Activated naive CD4-positive, alpha-beta T cell treated with Interleukin-2 at 50 U/mL for 16 hours (primary cell): ENCODE results near the gene FREY1.

Experiments
- DNase-seq: peaks from one replicate; pipeline ENCODE4 v3.0.0-alpha.2; 2020

The FREY1 gene, protein sequence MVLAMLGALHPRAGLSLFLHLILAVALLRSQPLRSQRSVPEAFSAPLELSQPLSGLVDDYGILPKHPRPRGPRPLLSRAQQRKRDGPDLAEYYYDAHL

DNA sequence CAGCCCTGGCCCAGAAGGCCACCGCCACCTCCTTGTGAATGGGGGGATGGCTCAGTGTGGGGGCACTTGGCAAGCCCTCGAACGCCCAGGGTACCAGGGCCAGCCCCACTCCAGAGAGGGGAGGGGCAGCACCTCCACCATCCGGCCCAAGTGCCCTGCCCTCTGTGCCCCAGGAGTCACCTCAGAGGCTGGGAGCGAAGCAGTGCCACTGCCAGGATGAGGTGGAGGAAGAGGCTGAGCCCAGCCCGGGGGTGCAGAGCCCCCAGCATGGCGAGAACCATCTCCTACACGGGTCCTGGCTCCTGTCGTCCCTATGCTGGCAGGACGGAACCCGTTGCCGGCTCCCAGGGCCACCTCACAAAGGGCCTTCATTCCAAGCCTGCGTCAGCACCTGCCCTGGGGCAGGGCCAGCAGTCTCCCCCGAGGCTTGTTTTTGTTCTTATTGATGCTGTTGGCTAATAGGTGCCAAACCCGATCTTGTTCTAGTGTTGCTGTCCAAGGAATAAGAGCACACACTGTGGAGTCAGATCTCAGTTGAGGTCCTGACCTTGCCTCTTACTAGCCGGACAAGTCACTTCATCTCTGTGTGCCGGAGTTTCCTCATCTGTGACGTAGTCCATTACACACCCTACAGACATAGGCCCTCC is at the start of gene FREY1:
TSS of gene FREY1 (minus strand) at position 307 of the 647 bp plus-strand sequence. CDS start at position 281, 26 bp downstream.
- DNase-seq = no peak

DNA sequence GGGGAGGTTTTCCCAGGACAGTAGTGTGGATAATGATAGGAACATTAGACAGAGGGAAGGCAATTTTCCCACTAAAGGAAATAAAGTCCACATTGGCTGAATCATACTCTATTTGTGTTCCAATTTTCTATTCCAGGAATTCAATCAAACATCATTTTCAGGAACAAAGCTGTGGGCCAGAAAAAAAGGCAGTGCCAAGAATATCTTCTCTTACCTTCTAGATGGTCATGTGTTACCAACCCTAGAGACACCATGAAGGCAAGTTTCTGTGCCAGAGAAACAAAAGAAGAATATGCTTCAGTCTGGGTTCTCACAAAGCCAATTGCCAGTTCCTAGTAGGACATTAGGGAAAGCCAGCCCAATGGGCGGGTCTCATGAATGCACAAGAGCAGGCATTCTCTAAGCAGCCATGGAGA is 42.9 kb upstream of the FREY1 start:
- DNase-seq = no peak

DNA sequence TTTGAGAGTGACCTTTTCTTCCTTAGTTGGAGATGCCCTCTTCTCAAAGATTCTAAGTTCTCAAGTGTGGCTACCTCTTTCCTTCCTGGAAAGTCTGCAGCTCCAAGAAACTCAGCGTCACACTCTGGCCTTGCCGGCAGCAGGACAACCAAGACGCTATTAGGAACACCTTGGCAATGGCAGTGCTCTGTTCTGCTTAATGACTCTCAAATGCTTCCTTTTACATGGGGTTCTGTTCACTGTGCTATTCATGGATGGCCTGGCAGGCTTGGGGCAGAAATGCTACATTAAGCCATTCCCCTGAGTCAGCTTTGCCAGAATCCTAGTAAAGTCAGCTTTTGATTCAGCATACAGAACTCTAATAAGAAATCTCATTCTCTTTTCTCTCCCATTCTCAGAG is 41.3 kb upstream of the FREY1 start:
- no peak for DNase-seq

DNA sequence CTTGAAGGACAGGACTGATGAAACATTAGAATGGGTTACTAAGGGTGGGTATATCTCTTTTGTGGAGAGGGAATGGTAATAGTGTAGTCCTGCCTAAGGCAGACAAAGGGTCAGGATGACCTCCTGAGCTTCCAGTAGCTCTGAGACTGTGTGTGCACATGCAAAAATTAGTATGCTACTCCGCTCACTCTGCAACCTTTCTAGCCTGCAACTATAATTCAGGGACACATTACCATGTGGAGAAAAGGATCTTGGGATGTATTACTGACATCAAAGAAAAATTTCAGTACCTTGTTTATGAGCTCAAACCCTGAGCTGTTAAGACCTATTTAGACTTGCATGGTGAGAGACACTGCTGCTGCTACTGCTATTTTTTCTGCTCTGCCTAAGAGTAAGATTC is 40.8 kb upstream of the FREY1 start:
- DNase-seq = no peak

DNA sequence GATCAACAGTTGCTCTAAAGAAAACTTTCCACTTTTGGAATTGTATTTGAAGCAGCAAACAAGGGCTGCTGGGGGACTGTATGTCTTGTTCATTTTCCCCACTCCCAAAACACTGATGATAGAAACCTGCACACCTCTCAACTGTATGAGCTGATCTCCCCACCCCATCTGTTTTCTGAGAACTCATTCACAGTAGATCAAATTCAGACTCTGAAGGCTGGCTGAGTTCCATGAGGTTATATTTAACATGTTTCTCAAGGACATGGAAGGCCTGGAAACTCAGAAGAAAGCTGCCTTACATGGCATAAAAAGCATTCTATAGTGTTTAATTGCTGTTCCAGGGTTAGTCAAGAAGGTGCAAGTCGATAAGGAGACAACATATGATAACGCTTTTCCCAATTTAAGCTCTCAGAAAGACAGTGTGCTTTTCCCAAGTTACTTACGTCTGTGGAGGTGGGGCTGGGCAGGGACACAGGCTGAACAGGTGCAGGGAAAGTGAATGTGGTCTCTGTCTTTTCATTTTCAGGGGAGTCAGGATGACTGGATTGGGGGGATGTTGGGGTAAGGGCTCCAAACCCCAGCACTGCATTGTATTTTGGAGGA is 38.4 kb upstream of the FREY1 start:
- DNase-seq = no peak

DNA sequence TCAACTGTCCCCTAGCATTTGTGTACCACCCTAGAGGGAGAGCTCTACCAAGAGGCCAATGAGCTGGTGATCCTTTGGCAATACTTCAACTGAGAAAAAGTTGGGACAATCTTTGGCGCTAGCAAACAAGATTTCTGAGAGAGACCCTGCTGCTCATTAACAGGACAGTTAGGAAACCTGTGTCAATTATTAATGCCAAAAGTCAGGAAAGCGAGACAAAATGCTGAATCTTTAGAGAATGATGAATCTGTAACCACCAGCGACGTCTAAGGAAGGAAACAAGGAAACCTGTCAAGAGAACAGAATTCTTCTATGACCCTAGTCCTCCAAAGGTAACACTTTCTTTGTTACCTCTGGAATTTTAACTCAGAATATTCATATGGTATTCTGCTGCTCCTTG is 35.3 kb upstream of the FREY1 start:
- DNase-seq = no peak

DNA sequence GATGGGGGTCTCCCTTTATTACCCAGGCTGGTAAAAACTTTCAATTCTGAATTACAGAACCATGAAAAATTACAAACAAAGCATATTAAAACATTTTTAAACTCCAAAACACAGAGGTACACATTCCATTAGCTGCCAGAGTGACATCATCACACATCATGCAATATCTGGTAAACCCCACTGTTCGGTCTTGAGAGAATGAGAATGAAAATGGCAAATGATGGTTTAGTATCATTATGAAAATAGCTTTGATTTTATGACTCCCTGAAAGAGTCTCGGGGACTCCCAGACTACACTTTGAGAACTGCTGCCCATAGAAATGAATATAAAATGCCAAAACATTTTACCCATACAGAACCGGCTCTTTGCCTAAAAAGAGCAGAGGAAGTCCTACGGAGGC is 34.2 kb upstream of the FREY1 start:
- no peak for DNase-seq

DNA sequence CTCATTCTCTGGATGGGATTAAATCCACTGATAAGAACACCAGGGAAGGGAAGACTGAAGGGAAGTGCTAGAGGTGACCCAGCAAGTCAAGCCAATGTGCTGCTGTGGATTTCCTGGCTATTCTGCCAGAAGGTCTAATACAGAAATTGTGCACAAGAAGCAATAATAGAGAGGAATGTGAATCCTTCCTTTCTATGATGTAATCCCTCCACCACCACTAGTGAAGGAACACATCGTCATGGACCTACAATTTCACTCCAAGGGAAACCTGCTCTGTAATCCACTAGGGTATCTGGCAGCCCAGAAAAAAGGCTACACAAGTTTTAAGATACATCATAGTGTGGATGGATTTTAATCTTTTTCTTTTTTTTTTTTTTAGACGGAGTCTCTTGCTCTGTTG is 32.8 kb upstream of the FREY1 start:
- no peak for DNase-seq

DNA sequence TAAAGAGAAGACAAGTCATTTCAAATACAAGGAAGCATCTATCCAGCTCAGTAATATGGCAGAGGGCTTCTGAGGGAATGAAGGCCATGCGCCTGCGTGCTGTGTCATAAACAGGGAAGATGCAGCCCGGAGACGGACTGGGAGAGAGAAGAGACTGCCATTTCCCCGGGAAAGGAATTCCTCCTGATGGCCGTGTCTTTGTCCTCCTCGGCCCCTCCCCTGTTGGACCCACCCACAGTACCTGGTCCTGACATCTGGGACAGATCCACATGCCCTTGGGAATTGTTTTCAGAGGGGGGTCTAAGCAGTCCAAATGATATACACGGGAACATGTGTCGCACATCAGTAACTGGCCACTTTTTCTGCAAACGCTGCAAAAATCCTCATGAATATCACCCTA is 30.8 kb upstream of the FREY1 start:
- no peak for DNase-seq

DNA sequence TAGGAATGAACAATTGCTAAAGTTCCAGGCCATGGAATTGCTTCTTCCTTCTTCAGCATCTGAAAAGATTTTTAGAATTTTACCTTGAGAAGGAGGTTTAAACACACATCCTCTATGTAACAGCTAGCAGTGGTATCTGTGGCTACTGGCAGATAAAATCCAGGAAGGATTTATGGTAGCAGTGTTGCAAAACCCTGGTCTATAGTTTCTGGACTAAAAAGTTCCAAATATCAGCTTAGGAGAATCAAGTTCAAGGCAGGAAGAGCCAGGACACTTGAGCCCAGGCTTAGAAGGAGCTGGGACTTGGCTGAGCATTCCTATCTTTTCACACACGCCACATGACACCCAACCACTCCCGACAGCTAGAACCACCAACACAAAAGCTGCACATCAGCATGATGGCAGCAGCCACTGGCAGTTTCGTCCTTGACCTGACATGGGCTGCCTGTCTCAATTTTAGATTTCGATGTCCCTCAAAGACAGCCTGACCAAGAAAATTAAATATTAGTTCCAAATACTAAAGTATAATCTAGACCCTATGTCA is 29.5 kb upstream of the FREY1 start:
- no peak for DNase-seq

DNA sequence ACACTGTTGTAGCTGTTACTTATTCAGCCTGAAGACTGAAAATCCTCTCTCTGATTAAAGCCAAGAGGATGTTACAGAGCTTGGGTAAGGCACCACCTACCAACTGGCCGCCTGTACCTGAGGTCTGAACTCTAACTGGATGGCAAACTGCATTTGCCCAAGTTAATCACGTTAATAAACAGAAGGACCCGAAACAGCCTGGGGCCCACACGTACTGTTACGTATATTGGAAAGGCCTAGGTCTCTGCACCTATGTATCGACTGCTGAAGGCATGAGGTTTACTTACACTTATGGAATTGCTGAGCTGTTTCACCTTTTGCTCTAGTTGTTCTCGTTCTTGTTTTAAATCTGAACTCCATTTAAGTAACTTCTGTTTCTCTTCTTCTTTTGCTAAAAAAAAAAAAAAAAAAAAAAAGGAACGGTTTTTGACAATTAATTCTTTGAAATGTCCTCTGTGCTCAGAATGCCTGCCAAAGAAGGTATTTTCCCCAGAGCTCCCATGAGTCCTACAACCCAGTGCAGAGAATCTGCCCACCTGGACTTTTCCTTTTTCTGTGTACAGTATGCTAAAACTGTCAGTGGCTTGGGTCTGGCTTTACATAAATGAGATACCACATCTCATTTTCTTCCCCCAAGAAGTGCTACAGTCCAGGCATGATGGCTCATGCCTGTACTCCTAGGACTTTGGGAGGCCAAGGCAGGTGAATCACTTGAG is 28.4 kb upstream of the FREY1 start:
- no peak for DNase-seq

DNA sequence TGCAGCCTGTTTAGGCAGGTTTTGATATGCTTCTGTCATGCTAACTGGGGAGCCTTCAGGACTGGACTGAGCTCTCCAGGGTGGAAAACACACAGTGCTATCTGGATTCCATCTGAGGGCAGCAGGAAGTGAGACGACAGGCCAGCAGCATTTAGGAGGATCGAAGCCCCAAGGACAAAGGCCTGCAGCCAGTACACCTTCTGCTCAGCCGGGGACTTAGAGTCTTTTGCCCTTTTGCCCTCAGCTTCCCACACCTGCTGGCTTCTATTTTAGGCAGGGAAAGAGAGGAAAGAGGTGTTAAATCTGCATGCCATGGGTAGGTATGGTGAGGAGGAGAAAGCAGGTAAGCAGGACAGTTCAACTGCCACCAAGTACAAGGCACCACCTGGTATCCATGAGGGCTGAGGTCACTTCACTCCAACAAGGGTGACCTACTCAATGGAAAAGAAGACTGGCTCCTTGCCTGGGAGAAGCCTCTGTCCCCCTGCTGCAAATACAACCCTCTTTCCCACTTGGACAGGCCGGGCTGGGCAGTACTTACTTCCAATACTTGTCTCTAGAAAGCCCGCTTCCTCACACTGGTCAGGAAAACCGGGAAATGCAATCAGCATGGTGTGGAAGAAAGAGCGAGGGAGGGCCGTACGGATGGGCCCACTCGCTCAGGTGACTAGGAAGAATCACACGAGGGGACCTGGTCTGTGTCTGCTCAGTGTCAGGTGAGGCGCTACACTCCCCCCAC is 27.7 kb upstream of the FREY1 start:
- DNase-seq = no peak

DNA sequence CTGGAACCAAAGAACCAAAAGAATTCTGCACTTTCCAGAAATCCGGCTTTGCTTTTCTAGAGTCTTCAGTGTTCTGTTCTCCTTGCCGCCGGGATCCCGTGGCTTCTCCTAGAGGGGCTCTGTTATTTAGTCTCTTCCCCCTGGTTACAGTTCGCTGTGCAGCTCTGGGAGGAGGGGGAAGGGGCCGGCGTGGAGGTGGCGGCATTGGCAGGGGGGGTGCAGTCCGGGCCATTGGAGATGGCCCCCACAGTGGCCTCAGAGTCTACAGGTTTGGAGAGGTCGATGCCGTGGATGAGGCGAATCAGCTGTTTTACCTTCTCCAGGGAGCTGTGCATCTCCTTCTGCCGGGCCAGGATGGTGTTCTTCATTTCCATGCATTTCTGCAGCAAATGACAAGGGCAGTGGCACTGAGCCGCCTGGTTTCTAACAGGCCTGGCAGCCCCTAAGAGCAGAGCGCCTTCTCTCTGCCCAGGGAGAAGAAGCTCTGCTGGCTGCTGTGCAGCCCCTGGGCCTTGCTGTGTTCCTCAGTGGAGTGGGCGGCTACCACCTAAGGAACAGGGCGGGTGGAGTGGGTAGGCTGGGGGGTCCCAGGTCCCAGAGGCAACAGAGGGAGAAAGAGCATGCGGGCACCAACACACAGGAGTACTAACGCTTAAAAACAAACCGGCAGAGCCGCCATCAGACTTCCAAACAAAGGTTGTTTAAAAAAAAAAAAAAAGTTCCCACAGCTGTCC is 26.9 kb upstream of the FREY1 start:
- no peak for DNase-seq

DNA sequence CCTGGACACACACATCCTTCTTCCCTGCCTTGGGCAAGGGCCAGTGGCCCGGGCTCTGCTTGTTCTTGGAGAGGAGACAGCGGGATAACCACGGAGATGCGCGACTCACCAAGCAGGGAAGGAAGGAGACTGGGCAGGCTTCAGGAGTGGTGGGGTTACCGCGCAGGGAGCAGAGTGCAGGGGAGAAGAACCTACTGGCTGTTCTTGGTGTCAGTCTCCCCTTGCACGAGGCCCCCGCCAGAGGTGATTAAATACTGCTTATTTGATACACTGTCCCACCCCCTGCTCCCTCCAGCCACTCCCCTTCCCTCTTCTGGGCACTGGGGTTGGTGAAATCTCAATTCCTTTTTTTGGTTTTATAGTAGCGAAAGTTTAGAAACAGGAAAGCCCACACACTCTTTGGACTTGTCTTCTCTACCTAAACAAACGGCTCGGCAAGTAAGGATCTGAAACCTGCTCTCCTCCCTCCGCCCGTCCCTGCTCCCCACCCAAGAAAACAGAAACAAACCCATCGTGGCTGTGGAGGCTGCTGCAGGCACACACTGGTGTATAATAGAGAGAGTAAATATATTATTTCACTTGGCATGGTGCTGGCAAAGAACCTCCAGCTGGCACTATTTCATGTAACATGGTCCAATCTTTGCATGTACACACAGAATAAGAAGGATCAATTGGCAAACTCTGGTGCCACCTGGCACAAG is 26.2 kb upstream of the FREY1 start:
- DNase-seq = no peak

DNA sequence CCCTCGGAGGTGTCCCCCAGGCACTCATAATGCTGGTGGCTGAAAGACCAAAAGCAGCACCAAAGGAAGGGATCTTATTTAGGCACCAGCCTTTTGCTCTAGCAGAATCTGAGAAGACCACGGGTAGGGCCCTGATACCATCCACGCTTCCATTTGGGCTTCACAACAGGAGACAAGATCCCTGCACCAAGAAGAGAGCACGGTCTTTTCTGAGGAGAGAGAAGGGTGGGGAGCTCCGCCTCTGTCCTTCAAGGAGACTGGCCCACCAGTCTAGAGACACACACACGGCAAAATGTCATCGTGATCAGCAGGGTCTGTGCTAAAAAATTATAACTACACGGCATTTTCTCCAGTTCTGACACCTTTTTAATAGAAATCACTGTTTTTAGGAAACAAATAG is 25.1 kb upstream of the FREY1 start:
- no peak for DNase-seq

DNA sequence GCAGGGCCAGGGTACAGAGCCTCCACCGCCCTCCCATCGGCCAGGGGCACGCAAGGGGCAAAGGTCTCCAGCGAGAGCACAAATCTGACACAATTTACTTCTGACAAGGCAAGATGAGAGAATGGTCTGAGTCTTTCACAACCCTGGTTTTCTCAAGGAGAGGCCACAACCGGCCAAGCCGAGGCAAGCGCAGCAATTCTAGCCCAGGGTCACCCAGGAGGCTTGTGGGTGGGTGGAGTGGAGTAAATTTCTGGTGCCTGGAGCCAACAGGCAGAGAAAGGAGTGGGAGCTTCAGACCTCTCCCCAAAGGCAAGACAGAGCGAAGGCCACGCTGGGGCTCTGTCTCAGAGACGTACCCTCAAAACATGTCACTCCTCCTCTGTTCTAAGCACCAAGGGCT is 24.7 kb upstream of the FREY1 start:
- no peak for DNase-seq

DNA sequence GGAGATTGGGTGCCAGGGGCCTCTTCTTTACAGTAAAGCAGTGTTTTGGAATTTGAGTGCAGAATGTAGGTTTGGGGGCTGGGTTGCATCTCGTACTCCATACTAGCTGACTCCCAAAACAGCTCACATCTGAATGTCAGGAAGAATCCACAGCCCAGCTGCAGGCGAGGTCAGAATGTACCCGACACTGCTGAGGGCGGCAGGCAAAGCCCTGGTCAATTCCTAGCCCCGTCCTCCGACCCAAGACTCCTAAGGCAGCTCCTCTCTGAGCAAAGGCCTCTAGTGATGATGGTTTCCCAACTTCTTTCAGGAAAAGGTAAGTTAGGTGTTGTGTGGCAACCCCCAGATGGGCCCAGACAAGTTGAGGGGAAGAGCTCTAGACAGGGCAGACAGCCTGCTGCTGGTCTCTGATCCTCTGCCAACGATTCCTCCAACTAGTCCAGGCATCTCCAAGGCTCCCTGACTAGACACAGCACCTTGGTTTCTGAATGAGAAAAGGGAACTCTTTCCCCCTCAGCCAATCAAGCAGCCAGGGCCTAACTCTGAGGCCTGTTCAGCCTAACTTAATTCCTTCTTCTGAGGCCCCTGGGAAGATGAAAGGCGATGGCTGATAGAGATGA is 24.0 kb upstream of the FREY1 start:
- DNase-seq = no peak

DNA sequence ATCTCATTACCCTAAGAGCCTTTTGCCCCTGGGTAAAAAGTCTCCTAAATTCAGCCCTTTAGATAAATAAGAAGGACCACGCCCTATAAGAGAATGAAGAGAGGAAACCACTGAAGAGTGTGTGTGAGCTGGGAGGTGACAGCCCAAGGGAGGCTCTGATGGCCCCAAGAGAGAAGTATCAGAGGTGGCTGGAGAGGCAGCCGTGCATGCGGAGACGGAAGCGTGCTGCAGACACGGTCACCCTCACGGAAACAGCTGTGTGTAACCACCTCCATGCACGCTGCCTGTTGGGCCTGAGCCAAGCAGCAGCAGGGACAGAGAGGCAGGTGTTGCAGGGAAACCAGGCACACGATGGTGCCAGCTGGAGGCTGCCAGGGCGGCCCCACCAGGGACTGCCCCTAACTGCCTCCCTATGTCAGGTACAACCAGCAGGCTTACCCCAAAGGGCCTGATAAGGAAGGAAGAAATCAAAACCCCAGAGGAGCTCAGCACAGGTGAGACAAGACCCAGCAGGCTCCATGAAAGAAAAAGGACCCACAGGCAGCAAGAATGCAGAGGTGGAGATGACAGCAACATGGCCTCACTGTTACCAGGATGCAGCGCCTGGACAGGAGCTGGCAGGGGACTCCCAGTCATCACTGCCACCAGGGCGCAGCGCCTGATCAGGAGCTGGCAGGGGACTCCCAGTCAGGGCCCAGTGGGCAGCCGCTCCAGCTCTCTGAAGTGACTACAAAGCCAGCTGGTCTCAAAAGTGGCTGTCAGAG is 23.1 kb upstream of the FREY1 start:
- no peak for DNase-seq

DNA sequence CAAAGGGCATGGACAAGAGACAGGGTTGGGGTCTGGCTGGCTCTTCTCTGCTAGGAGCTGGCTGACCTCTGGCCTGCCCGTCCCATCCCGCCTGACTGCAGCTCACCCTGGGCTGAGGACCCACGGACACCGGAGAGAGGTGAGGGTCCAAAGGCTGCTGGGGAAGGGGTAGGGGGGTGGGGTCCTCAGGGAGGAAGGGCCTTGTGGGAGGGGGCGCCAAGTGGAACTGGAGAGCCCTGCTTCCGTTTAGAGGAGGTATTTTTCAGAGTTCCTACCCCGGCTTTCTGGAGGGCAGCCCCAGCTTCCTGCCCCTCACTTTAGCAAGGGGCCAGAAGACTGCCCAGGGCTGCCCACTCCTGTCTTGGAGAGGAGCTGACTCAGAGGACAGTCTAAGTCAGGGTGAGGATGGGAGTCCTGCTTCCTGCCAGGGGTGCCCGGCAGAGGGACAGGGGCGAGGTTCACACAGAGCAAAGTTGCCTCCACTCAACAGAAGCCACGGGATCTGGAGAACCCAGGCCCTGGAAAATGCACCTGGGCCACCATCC is 22.5 kb upstream of the FREY1 start:
- DNase-seq = no peak

DNA sequence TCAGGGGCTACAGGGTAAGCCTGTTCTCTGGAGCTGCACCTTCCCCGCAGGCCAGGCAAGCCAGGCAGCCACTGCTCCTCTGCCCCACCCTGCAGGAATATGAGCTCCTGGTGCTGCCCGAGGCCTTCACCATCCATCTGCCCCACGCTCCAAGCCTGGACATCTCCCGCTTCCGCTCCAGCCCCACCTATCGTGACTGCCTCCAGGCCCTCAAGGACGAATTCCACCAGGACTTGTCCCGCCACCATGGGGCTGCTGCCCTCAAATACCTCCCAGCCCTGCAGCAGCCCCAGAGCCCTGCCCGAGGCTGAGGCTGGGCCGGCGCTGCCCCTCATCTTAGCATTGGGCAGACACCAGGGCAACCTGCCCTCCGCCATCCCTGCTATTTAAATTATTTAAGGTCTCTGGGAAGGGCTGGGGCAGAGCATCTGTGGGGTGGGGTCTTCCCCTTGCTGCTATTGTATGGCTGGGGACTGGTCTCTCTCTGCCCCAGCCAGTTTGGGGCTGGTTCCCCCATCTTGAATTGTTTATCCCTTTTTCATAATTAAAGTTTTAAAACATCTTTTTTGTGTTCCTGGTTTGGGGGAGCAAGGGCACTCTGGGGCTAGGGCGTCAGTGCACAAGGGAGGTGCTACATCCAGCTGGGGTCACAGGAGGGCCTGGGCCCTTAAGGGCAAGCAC is 21.6 kb upstream of the FREY1 start:
- no peak for DNase-seq
